ENCODE measurements around the gene DOCK2. TPM values are rescaled to one million over a fixed set of nuclear protein-coding genes. Genes with fewer than 3 reads are reported as not detected.

The DOCK2 gene
- total and polyA plus RNA-seq, 9 of the 15 experiments (the other 6 are each of a cell fraction or from before 2014, with no cell fraction given), result 4.5 to 42.6 (median 20.5) TPM

DNA sequence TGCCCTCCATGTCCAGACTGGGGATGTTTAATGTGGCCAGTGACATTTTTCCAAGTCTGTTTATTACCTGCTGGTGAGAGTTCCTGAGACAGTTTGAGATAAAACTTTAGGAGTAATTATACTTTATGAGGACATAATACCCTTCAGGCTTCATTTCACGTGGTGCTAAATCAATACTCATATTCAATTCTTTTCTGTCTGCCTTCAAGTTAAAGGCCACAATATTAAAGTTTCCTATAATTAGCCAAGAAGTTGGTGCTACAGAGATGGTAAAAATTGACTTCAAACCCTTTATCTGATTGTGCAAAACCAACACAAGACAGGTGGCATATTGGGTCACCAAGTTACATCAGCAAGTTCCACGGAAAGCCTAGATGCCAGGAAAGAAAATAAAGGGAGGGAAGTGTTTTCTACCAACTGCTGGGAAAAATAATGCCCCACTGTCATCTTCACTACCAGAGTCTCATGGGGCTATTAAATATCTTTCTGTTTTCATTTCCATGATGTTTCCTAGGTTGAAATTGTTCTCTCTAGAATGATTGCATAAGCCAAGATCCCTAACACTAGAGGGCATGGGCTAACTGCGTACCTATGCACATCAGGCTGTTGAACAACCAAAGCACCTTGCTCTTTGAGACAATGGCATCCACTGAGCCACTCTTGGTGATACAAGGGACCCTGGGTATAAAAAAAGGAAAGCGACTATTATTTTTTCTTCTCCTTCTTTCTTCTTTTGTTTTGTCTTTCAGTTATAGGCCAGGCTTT, 274.6 kb downstream of the DOCK2 start (continued):
- TF ChIP-seq, protein P1, sequence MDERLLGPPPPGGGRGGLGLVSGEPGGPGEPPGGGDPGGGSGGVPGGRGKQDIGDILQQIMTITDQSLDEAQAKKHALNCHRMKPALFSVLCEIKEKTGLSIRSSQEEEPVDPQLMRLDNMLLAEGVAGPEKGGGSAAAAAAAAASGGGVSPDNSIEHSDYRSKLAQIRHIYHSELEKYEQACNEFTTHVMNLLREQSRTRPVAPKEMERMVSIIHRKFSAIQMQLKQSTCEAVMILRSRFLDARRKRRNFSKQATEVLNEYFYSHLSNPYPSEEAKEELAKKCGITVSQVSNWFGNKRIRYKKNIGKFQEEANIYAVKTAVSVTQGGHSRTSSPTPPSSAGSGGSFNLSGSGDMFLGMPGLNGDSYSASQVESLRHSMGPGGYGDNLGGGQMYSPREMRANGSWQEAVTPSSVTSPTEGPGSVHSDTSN (CRISPR knock-in tag; IDR thresholded peaks at IDR 0.05; ENCODE audit: low read depth), result no peak
- TF ChIP-seq, protein P1 (tag; conservative IDR thresholded peaks at IDR 0.05; ENCODE audit: low read depth), result no peak
- TF ChIP-seq NCOA1 (IDR thresholded peaks at IDR 0.05; ENCODE audit: low read depth) (no peak), RNF2 (IDR thresholded peaks at IDR 0.05) (no peak), ZNF24 (IDR thresholded peaks at IDR 0.05) (no peak), FUS (optimal IDR thresholded peaks at IDR 0.05; ENCODE audit: low read depth, low read length) (no peak), CCNT2 (IDR thresholded peaks at IDR 0.05; ENCODE audit: borderline replicate concordance, extremely low read depth, insufficient read length, low read depth, low read length) (no peak), ZEB2 (IDR thresholded peaks at IDR 0.05) (no peak), ZNF316 (IDR thresholded peaks at IDR 0.05) (no peak), TARDBP (IDR thresholded peaks at IDR 0.05) (no peak), SNIP1 (IDR thresholded peaks at IDR 0.05; ENCODE audit: low read depth) (no peak)
- TF ChIP-seq, protein P2, sequence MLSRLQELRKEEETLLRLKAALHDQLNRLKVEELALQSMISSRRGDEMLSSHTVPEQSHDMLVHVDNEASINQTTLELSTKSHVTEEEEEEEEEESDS (CRISPR knock-in tag; IDR thresholded peaks at IDR 0.05), result no peak
- TF ChIP-seq, protein P3, sequence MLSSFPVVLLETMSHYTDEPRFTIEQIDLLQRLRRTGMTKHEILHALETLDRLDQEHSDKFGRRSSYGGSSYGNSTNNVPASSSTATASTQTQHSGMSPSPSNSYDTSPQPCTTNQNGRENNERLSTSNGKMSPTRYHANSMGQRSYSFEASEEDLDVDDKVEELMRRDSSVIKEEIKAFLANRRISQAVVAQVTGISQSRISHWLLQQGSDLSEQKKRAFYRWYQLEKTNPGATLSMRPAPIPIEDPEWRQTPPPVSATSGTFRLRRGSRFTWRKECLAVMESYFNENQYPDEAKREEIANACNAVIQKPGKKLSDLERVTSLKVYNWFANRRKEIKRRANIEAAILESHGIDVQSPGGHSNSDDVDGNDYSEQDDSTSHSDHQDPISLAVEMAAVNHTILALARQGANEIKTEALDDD (IDR thresholded peaks at IDR 0.05), result no peak

Measured in K562 (cell line).